GM23248 (cell line): ENCODE results near the gene B9D1.

Source experiments
- EZH2 ChIP-seq: fragments of 200-600 bp; sonication (generic); IDR thresholded peaks from 2 replicates; pipeline ENCODE4 v1.6.1; 2018; ENCODE audit warnings: antibody characterized with exemption, mild to moderate bottlenecking; ENCODE audit not compliant: insufficient read depth, poor library complexity, severe bottlenecking
- EZH2phosphoT487 ChIP-seq: fragments of 200-600 bp; sonication (generic); IDR thresholded peaks from 2 replicates; pipeline ENCODE4 v1.6.1; 2018; ENCODE audit warnings: antibody characterized with exemption, moderate library complexity, mild to moderate bottlenecking, low read depth; ENCODE audit not compliant: insufficient read depth

DNA sequence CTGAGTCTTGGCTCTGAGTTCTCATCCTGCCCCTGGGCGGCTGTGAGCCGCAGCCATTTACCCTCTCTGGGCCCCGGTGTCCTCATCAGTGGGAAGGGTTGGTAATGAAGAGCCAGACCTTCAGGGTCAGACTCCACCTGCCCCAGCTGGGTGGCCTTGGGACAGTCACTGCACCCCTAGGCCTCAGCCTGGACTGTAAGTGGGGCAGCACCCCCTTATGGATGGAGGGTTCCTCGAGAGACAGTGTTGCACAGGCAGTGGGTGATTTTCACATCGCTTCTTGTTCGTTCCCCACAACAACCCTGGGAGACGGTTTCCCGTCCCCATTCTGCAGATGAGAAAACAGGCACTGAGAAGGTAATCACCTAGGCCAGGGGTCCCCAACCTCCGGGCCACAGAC is 60.5 kb downstream of the B9D1 start:
- TF ChIP-seq EZH2 (no peak), EZH2phosphoT487 (no peak)
